Measurements from ENCODE around the gene GUCY2D. TPM values are rescaled to one million over a fixed set of nuclear protein-coding genes. Genes with fewer than 3 reads are reported as not detected.

Gene GUCY2D
- total RNA-seq, 6 donors from 2014 or later: 2.6 to 5.0 (median 3.8) TPM; not detected in 3

GRCh38 chr17:7989781-7990655 lies 12.4 kb upstream of the GUCY2D start:
- TF ChIP-seq POLR2A (IDR thresholded peaks at IDR 0.05) (peak in 2 of 4 donors; percentile 43 to 61), CTCF (IDR thresholded peaks at IDR 0.05) (peak; percentile 96 to 98 (median 98)), EP300 (IDR thresholded peaks at IDR 0.05) (no peak), POLR2AphosphoS5 (IDR thresholded peaks at IDR 0.05) (peak in 1 of 2 donors; percentile 23)

GRCh38 chr17:7992516-7992915 lies 9.9 kb upstream of the GUCY2D start:
- ATAC-seq (ENCODE audit: low FRiP score in 2 of 2) (peak in 1 of 2 donors; percentile 46), DNase-seq (peak in 1 of 2 donors; percentile 18)
- no peaks in the 10 kb centered on the region for H3K9me3 ChIP-seq
- TF ChIP-seq POLR2AphosphoS5 (IDR thresholded peaks at IDR 0.05): no peak
- no peak for TF ChIP-seq CTCF (IDR thresholded peaks at IDR 0.05)
- WGBS, 2 donors: 68 to 74% methylated on average over 2 of the region's 2 CpGs
- no peak overlapping the region for H3K4me3 ChIP-seq
- peaks cover 4 to 23% (median 16%) of the 10 kb centered on the region in 4 donors for H3K4me1 ChIP-seq
- H3K27ac ChIP-seq: no peak overlapping the region
- H3K27me3 ChIP-seq: no peaks in the 10 kb centered on the region
- H3K36me3 ChIP-seq: no peaks in the 10 kb centered on the region

More at GRCh38 chr17:7989781-7990655, 12.4 kb upstream of the GUCY2D start:
- WGBS, 2 donors: 3 to 7% methylated on average over 32 to 48 of the region's 59 CpGs
- no peaks in the 10 kb centered on the region for H3K9me3 ChIP-seq
- no peaks in the 10 kb centered on the region for H3K36me3 ChIP-seq
- ATAC-seq (ENCODE audit: low FRiP score in 2 of 2) (peak; percentile 92 to 94), DNase-seq (peak; percentile 87 to 96)
- H3K4me1 ChIP-seq: peaks cover 4 to 19% (median 14%) of the 10 kb centered on the region in 4 donors
- no peaks in the 10 kb centered on the region for H3K27me3 ChIP-seq
- H3K4me3 ChIP-seq: peak overlapping the region; percentile 14 to 76 (median 58)
- H3K27ac ChIP-seq: peak overlapping the region; percentile 56 to 86 (median 65)

- no peaks in the 10 kb centered on the region for H3K9me3 ChIP-seq
- no peak overlapping the region for H3K27ac ChIP-seq
- no peak overlapping the region for H3K4me3 ChIP-seq
- DNase-seq: peak in 1 of 2 donors; percentile 20
- H3K4me1 ChIP-seq: peaks cover 4 to 23% (median 16%) of the 10 kb centered on the region in 4 donors
- TF ChIP-seq POLR2AphosphoS5 (IDR thresholded peaks at IDR 0.05) (no peak), CTCF (IDR thresholded peaks at IDR 0.05) (no peak)
- 55 to 71% methylated on average over 3 of the region's 3 CpGs for WGBS, 2 donors
- no peak for ATAC-seq (ENCODE audit: low FRiP score in 2 of 2)
- H3K27me3 ChIP-seq: no peaks in the 10 kb centered on the region
- H3K36me3 ChIP-seq: no peaks in the 10 kb centered on the region
These were observed 9.5 kb upstream of the GUCY2D start for GRCh38 chr17:7992924-7993323.

- H3K4me3 ChIP-seq: no peak overlapping the region
- no peaks in the 10 kb centered on the region for H3K9me3 ChIP-seq
- no peak for ATAC-seq (ENCODE audit: low FRiP score in 2 of 2)
- H3K36me3 ChIP-seq: no peaks in the 10 kb centered on the region
- peaks cover 4 to 21% (median 15%) of the 10 kb centered on the region in 4 donors for H3K4me1 ChIP-seq
- no peak for TF ChIP-seq POLR2AphosphoS5 (IDR thresholded peaks at IDR 0.05)
- TF ChIP-seq CTCF (IDR thresholded peaks at IDR 0.05): no peak
- no peak for TF ChIP-seq EP300 (IDR thresholded peaks at IDR 0.05)
- TF ChIP-seq POLR2A (IDR thresholded peaks at IDR 0.05): no peak
- peak; percentile 7 to 65 for DNase-seq
- H3K27me3 ChIP-seq: no peaks in the 10 kb centered on the region
- WGBS, 2 donors: 87 to 89% methylated on average over 27 of the region's 27 CpGs
- H3K27ac ChIP-seq: no peak overlapping the region
These were observed 8.3 kb upstream of the GUCY2D start for GRCh38 chr17:7993972-7994589.

All from upper lobe of left lung (tissue), 6 donors.